ENCODE data around the gene EEIG2. TPM values are rescaled to one million over a fixed set of nuclear protein-coding genes. Genes with fewer than 3 reads are reported as not detected.

Gene EEIG2
- total and polyA plus RNA-seq, 2 of the 13 experiments (the other 11 are each of a cell fraction or from before 2014, with no cell fraction given) = 0.90 to 3.2 TPM

DNA sequence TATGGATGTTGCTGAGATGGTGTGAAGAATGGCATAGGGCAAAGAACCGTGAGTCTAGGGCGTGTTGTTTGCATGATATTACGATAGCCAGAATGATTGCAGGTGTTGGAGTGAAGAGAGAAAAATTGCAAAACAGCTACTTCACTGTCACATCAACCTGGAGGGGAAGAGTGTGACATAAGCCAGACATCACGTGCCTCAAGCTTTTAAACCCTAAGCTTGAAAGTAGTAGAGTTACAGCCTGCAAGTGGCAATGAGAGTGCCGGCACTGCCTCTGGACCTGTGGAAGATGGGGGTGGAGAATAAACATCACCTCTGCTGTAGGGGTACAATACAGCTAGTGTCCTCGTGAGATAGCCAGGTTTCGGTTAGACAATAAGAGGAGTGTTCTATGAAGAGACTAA, 11.1 kb downstream of the EEIG2 start (continued):
- TF ChIP-seq, protein P1, sequence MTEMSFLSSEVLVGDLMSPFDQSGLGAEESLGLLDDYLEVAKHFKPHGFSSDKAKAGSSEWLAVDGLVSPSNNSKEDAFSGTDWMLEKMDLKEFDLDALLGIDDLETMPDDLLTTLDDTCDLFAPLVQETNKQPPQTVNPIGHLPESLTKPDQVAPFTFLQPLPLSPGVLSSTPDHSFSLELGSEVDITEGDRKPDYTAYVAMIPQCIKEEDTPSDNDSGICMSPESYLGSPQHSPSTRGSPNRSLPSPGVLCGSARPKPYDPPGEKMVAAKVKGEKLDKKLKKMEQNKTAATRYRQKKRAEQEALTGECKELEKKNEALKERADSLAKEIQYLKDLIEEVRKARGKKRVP (CRISPR knock-in tag; IDR thresholded peaks at IDR 0.05) = peak in 1 of 2 experiments; percentile 44; a peak in 1 of 4 replicates
- TF ChIP-seq, protein P2, sequence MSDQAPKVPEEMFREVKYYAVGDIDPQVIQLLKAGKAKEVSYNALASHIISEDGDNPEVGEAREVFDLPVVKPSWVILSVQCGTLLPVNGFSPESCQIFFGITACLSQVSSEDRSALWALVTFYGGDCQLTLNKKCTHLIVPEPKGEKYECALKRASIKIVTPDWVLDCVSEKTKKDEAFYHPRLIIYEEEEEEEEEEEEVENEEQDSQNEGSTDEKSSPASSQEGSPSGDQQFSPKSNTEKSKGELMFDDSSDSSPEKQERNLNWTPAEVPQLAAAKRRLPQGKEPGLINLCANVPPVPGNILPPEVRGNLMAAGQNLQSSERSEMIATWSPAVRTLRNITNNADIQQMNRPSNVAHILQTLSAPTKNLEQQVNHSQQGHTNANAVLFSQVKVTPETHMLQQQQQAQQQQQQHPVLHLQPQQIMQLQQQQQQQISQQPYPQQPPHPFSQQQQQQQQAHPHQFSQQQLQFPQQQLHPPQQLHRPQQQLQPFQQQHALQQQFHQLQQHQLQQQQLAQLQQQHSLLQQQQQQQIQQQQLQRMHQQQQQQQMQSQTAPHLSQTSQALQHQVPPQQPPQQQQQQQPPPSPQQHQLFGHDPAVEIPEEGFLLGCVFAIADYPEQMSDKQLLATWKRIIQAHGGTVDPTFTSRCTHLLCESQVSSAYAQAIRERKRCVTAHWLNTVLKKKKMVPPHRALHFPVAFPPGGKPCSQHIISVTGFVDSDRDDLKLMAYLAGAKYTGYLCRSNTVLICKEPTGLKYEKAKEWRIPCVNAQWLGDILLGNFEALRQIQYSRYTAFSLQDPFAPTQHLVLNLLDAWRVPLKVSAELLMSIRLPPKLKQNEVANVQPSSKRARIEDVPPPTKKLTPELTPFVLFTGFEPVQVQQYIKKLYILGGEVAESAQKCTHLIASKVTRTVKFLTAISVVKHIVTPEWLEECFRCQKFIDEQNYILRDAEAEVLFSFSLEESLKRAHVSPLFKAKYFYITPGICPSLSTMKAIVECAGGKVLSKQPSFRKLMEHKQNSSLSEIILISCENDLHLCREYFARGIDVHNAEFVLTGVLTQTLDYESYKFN (CRISPR knock-in tag; conservative IDR thresholded peaks at IDR 0.05) = 0 out of 2 replicates have a peak, but pooled peaks have one; percentile 37
- TF ChIP-seq, protein P3, sequence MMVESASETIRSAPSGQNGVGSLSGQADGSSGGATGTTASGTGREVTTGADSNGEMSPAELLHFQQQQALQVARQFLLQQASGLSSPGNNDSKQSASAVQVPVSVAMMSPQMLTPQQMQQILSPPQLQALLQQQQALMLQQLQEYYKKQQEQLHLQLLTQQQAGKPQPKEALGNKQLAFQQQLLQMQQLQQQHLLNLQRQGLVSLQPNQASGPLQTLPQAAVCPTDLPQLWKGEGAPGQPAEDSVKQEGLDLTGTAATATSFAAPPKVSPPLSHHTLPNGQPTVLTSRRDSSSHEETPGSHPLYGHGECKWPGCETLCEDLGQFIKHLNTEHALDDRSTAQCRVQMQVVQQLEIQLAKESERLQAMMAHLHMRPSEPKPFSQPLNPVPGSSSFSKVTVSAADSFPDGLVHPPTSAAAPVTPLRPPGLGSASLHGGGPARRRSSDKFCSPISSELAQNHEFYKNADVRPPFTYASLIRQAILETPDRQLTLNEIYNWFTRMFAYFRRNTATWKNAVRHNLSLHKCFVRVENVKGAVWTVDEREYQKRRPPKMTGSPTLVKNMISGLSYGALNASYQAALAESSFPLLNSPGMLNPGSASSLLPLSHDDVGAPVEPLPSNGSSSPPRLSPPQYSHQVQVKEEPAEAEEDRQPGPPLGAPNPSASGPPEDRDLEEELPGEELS (CRISPR knock-in tag; IDR thresholded peaks at IDR 0.05) = peak; percentile 63
- TF ChIP-seq BCL6 (CRISPR knock-in tag; IDR thresholded peaks at IDR 0.05) (peak; percentile 77), RARA (CRISPR knock-in tag; IDR thresholded peaks at IDR 0.05) (0 out of 2 replicates have a peak, but pooled peaks have one; percentile 7), JUNB (CRISPR knock-in tag; IDR thresholded peaks at IDR 0.05; ENCODE audit: borderline replicate concordance) (0 out of 2 replicates have a peak, but pooled peaks have one; percentile 23), ZIK1 (CRISPR knock-in tag; IDR thresholded peaks at IDR 0.05; ENCODE audit: borderline replicate concordance, low read depth) (no peak), TCF7 (IDR thresholded peaks at IDR 0.05; ENCODE audit: low read depth) (peak; percentile 28; the same call in 1 of the 2 replicates), CEBPG (CRISPR knock-in tag; IDR thresholded peaks at IDR 0.05) (peak; percentile 38), FOXP1 (IDR thresholded peaks at IDR 0.05) (no peak), FOXP1 (CRISPR knock-in tag; IDR thresholded peaks at IDR 0.05) (peak; percentile 71; the same call in 1 of the 2 replicates), EP300 (IDR thresholded peaks at IDR 0.05; ENCODE audit: low read depth in 2 of 2, low read length in 2 of 2) (peak in 1 of 2 experiments; percentile 39; a peak in 1 of 4 replicates), EP300 (CRISPR knock-in tag; IDR thresholded peaks at IDR 0.05; ENCODE audit: borderline replicate concordance) (no peak), ZNF180 (CRISPR knock-in tag; IDR thresholded peaks at IDR 0.05; ENCODE audit: borderline replicate concordance, low read depth) (no peak), FOXA3 (CRISPR knock-in tag; IDR thresholded peaks at IDR 0.05) (0 out of 2 replicates have a peak, but pooled peaks have one; percentile 24), SUZ12 (IDR thresholded peaks at IDR 0.05; ENCODE audit: low read depth, low read length) (no peak)
- TF ChIP-seq, protein P4, sequence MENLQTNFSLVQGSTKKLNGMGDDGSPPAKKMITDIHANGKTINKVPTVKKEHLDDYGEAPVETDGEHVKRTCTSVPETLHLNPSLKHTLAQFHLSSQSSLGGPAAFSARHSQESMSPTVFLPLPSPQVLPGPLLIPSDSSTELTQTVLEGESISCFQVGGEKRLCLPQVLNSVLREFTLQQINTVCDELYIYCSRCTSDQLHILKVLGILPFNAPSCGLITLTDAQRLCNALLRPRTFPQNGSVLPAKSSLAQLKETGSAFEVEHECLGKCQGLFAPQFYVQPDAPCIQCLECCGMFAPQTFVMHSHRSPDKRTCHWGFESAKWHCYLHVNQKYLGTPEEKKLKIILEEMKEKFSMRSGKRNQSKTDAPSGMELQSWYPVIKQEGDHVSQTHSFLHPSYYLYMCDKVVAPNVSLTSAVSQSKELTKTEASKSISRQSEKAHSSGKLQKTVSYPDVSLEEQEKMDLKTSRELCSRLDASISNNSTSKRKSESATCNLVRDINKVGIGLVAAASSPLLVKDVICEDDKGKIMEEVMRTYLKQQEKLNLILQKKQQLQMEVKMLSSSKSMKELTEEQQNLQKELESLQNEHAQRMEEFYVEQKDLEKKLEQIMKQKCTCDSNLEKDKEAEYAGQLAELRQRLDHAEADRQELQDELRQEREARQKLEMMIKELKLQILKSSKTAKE (CRISPR knock-in tag; IDR thresholded peaks at IDR 0.05; ENCODE audit: borderline replicate concordance) = 0 out of 2 replicates have a peak, but pooled peaks have one; percentile 31
- TF ChIP-seq, protein P5, sequence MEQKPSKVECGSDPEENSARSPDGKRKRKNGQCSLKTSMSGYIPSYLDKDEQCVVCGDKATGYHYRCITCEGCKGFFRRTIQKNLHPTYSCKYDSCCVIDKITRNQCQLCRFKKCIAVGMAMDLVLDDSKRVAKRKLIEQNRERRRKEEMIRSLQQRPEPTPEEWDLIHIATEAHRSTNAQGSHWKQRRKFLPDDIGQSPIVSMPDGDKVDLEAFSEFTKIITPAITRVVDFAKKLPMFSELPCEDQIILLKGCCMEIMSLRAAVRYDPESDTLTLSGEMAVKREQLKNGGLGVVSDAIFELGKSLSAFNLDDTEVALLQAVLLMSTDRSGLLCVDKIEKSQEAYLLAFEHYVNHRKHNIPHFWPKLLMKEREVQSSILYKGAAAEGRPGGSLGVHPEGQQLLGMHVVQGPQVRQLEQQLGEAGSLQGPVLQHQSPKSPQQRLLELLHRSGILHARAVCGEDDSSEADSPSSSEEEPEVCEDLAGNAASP (CRISPR knock-in tag; IDR thresholded peaks at IDR 0.05; ENCODE audit: borderline replicate concordance) = 0 out of 2 replicates have a peak, but pooled peaks have one; percentile 29
